OCI-LY3 (cell line): ENCODE data around the gene HSPB2.

Source experiments
- CTCF ChIP-seq: fragments of 200-600, 300-600 bp; sonication (generic); IDR thresholded peaks from 2 replicates; pipeline ENCODE4 v1.5.1; 2014; ENCODE audit warnings: antibody characterized with exemption, low read length, low read depth
- EZH2phosphoT487 ChIP-seq: fragments of 200-600 bp; shearing (Covaris generic); IDR thresholded peaks from 2 replicates; pipeline ENCODE4 v1.6.1; 2018; ENCODE audit warnings: antibody characterized with exemption, mixed run types, low read depth

GRCh38 chr11:111945198-111945597, 32.7 kb downstream of the HSPB2 start:
- TF ChIP-seq CTCF (no peak), EZH2phosphoT487 (no peak)
